HG03432 (cell line): ENCODE results near the gene CDC42EP2.
"Not testable (repeated sequence)": the region's sequence is repeated elsewhere in the genome, so short reads cannot be mapped to it uniquely, and the experiment has no call there.

Experiments
- ATAC-seq: cut with Tn5 transposase; IDR thresholded peaks from one replicate; pipeline ENCODE4 v1.9.1; 2021; ENCODE audit warnings: mild to moderate bottlenecking, moderate library complexity; ENCODE audit not compliant: unreplicated experiment

Gene CDC42EP2

DNA sequence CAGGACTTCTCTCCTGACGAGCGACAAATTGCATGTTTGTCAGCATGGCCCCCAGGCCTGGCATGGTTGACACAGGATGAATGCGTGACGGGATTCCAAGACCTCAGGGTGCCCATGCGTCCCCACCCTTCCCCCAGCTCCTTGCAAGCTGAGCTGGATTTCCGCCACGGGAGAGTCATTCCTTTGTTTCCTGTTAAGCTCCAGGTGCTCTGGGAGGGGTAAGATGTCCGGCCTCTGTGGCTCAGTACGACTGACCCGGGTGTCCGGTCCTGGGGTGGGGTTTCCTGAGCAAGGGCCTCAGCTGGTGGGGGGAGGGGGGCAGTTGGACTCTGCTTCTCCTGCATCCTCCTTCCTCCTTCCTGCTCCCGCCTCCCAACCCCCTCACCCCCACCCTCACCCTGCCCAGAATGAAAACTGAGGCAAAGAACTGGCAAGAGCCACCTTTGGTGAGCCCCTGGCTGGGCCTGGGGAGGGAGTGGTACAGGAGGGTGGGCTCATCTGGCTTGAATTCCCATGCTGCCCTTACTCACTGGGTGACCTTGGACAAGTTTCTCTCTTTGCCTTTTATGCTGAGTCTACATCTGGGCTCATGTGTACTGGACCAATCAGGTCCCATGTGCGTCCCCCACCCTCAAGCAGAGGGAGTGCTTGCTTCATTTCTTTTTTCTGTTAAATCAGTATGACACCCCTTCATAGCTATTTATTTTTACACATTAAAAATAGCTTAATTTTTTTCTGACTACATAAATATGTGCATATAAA lies 2.5 kb downstream of the CDC42EP2 start:
- ATAC-seq: no peak

DNA sequence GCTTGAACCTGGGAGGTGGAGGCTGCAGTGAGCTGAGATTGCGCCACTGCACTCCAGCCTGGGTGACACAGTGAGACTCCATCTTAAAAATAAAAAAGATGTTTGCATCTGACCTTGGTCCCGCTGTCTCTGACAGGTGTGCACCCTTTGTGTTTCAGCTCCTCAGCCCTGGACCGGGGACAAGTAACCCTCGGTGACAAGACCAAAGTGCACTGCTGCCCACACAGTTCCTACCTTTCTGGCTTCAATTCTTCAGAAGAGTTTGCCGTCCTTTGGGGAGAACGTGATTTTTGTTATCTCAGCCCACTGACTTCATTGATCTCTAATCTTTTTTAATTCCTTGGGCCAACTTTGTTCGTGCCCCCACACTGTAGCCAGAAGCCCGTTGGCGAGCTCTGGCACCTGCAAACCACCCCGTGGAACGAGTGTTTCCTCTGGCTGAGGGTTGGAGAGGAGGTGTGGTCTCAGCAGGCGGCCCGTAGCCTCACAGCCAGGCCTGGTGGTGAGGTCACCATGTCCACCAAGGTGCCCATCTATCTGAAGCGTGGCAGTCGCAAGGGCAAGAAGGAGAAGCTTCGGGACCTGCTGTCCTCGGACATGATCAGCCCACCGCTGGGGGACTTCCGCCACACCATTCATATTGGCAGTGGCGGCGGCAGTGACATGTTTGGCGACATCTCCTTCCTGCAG lies 5.9 kb downstream of the CDC42EP2 start:
- ATAC-seq: no peak

DNA sequence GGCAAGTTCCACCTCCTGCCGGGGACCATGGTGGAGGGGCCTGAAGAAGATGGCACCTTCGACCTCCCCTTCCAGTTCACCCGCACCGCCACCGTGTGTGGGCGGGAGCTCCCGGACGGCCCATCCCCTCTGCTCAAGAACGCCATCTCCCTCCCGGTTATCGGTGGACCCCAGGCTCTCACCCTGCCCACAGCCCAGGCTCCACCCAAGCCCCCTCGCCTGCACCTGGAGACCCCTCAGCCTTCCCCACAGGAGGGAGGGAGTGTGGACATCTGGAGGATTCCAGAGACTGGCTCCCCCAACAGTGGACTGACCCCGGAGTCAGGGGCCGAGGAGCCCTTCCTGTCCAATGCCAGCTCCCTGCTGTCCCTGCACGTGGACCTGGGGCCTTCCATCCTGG lies 6.4 kb downstream of the CDC42EP2 start:
- ATAC-seq: no peak

DNA sequence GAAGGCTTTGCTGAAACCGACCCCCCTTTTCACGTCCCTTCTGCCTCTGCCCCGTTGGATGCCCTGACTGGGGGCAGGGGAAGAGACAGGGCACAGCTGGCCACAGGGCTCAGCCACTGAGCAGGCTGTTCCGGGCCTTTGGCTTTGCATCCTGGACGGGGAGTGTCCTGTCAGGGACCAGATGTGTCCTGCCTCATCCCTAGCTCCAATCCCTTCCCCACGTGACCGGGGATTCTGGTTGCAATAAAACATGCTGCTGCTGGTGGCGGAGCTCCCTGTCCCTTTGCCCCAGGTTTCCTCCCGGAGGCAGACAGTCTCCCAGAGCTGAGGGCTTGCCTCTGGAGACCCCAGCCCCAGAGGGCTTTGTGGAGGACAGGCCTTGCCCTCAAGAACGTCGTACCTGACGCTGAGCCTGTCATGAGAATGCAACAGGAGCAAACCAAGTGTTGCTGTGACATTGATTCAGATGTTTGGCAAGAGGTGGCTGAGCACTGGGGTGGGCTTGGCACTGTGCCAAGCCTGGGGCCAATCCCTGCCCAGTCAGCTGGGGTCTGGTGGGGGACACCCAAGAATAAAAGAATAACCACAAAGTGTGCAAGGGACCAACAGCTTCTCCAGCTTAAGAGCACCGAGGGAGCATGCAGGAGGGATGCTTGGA lies 7.3 kb downstream of the CDC42EP2 start:
- ATAC-seq: no peak

DNA sequence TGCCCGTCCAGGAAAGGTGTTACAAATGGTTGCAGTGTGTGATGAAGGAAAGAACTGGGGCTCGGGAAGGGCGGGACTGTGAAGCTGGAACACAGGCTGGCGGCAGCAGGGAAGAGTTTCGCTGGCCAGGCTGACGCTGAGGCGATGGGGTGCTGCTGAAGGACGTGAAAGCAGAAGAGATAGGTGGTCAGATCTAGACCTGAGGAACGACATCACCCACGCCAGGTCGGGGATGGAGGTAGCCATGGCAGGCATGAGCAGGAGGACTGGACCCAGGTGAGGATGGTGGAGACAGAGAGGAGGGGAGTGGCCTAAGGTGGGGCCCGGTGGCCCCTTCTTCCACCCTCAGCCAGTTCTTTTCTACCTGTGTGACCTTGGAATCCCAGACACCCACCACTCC lies 9.1 kb downstream of the CDC42EP2 start:
- no peak for ATAC-seq

DNA sequence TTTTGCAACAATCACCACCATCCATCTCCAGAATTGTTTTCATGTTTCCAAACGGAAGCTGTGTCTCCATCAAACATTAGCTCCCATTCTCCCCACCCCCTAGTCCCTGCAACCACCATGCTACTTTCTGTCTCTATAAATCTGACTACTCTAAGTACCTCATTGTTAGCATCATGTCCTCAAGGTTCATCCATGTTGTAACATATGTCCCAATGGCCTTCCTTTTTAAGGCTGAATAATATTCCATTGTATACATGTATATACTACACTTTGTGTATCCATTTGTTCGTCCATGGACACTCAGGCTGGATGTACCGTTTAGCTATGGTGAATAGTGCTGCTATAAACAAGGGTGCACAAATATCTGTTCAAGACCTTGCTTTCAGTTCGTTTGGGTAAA lies 10.8 kb downstream of the CDC42EP2 start:
- ATAC-seq: no peak

DNA sequence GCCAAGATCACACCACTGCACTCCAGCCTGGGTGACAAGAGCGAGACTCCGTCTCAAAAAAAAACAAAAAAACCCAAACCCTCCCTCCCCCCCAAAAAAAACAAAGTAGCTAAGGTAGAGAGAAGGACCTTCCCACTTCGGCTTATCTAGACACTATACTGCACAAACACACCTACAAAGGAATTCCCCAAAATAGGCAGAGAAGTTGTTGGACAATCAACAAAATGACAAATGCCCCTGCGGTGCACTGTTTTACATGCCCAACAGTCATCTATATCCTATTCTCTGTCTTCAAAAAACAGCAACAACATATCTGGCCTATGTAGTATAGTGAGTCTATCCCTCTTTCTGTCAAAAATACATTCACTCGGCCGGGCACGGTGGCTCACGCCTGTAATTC lies 12.4 kb downstream of the CDC42EP2 start:
- no peak for ATAC-seq

DNA sequence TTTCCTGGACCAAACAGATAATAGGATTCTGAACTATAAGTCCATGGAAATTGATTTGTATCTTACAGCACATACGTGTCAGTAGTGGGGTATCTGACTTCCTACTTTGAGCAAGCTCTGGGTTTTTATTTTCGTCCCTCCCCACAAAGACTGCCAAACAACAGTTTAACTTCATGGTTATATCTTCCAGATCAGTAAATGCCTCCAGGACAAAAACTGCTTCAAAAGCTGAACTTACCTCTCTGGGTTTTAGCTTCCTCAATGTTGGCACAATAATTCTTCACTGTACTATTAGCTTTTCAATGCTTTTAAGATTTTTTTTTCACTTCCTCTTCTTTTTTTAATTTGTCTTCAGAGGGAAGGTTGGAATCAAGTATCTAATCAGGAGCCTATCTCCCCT lies 14.8 kb downstream of the CDC42EP2 start:
- no peak for ATAC-seq

DNA sequence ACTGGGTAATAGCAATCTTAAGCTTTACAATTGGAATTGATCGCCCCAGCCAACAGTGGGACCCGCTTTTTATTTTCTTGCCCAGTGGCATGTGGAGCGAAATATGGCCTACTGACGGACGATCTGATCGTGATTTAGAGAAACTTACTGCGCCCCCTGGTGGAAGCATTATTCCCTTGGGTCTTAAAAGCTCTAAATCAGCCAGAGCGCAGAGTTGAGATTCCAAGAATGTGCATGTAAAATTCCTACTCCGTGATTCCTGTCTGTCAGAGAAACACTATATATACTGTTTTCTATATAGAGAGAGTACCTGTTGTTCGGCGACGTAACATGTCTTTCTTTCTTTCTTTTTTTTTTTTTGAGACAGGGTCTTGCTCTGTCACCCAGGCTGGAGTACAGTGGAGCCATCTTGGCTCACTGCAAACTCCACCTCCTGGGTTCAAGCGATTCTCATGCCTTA lies 15.3 kb downstream of the CDC42EP2 start:
- no peak for ATAC-seq

DNA sequence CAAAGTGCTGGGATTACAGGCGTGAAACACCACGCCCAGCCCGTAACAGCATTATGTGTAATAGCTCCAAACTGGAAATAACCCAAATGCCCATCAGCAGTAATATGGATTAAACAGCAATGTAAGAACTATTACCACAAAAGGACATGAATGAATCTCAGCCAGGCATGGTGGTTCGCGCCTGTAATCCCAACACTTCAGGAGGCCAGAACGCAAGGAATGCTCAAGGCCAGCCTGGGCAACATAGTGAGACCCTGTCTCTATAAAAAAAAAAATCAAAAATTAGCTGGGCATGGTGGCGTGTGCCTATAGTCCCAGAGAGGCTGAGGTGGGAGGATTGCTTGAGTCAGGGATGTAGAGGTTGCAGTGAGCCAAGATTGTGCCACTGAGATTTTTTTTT lies 15.9 kb downstream of the CDC42EP2 start:
- ATAC-seq: no peak

DNA sequence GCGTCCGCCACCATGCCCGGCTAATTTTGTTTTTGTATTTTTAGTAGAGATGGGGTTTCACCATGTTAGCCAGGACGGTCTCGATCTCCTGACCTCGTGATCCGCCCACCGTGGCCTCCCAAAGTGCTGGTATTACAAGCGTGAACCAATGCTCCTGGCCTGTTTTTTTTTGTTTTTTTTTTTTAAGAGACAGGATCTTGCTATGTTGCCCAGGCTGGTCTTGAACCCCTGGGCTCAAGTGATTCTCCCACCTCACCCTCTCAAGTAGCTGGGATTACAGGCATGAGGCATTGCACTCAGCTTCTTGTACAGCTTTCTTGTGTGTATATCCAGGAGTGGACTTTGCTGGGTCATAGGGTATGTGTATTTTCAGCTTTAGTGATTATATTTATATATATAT lies 17.9 kb downstream of the CDC42EP2 start:
- ATAC-seq: not testable (repeated sequence)

DNA sequence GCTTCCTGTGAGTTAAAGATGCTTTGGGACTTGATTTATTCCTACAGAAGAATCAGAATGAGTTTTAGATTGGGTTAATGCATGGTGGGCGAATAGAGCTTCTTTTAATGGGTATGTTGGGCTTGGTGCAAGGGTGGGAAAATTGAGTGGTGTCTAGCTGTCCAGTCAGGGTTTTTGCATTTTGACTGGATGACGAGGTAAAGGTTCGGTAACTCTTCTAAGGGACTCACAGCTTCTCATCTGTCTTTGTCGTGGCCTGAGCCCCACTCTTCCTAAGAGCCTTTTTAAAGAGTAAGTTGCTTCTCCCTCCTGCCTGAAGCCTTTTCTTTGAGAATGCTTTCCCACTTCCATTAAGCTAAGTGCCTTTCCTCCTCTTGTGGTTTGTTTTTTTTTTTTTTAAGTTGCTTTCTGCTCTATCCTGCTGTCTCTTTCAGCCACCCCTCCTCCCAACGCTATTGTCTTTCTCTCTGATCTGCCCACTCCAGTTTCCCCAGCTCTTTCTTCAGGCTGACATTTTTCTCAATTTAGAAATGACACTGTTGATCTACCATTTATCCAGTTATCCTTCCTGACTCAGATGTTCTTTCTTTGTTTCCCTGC lies 20.1 kb downstream of the CDC42EP2 start:
- ATAC-seq: no peak

DNA sequence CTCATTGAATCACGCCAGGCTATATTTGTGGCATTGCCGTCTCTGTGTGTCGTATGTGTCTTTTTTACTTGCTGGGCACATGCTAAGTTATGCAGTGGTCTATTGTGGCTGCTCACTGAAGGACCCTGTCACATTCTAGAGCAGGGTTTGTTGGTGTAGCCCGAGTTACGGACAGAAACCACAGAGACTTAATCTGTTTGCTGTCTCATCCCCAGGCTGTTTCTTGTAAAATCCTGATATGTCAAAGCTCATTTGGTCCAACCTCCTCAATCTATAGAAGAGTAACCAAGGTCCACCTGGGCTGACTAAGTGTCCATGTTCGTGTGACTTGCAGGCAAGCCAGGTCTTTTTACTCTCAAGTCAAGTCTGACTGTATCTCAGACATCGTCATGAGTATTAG lies 24.0 kb downstream of the CDC42EP2 start:
- ATAC-seq: no peak

DNA sequence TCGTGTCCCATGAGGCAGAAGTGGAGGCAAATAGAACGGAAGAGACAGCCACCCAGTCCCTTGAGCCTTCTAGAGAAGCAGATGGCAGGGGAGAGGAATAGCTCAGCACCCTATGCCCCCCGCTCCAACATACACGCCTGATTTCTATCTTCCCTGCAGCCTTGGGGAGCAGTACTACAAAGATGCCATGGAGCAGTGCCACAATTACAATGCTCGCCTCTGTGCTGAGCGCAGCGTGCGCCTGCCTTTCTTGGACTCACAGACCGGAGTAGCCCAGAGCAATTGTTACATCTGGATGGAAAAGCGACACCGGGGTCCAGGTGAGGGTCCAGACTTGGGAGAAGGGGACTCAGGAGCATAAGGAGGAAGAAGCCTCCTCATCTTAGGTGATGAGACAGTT lies 25.6 kb downstream of the CDC42EP2 start:
- ATAC-seq: no peak

DNA sequence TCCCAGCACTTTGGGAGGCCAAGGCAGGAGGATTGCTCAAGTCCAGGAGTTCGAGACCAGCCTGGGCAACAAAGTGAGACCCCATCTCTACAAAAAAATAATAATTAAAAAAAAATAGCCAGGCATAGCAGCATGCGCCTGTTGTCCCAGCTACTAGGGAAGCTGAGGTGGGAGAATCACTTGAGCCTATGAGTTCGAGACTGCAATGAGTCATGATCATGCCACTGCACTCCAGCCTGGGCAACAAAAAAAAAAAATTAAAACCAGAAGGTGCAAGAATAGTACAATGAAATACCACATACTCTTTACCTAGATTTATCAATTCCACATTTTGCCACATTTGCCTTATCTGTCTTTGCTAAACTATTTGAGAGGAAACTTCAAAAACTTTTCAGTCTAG lies 27.2 kb downstream of the CDC42EP2 start:
- no peak for ATAC-seq

DNA sequence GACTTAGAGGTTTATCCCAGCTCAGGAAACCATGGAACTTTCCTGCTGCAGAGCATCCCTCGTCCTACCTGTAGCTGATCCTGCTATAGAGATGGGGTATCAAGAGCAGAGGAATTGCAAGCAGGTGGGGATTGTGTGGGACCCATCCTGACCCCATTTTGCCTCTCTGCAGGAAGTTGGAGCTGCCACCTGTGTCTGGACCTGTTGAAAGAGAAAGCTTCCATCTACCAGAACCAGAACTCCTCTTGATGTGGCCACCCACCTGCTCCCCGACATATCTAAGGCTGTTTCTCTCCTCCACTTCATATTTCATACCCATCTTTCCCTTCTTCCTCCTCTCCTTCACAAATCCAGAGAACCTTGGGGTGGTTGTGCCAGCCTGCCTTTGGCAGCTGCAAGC lies 36.8 kb downstream of the CDC42EP2 start:
- ATAC-seq: no peak

DNA sequence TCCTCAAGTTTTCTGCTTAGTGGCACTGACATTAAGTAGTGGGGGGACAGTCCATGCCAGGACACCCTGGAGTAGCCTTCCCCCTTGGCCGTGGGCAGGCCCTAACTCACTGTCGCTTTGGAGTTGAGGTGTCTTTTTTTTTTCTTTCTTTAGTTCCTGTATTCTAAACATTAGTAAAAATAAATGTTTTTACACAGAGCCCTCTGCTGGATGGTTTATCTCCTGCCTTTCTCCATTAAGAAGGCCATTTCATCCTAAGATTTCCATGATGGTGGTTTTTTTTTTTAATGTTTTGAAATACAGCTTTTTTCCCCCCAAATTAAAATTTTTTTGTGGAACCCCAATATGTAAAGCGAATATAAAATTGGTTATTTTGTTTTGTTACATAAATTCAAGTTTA lies 38.1 kb downstream of the CDC42EP2 start:
- no peak for ATAC-seq

DNA sequence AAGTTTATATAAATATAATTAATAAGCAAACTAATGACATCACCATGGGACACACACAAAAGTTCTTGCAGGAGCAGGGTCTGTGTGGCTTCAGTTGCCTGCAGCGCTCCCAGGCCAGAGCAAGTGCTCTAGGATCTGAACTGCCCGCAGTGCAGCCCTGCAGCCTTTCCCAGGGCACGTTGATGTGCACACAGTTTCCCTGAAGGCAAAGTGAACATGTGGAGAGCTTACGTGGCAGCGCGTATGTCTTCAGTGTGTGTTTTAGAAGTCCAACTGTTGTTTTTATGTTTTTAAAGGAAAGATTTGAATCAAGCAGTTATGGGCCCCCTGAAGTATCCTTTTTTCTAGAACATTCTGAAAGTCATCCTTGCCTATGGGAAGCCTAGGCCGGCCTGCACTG lies 38.7 kb downstream of the CDC42EP2 start:
- no peak for ATAC-seq

DNA sequence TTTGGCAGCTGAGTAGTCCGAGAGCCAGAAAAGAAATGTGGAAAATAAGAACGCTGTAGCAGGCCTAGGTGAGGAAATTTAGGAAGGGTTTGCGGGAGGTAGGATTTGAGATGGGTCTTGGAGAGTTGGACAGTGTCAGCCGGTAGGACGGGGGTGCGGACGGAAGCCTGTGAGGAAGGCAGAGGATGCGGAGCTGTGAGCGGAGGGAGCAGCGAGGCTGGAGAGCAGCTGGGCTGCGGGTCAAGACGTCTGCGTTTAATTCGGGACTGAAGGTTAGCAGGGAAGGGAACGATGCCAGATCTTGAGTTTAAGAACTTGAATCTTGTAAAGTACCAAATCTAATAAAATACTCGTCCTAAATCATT lies 39.2 kb downstream of the CDC42EP2 start:
- no peak for ATAC-seq

DNA sequence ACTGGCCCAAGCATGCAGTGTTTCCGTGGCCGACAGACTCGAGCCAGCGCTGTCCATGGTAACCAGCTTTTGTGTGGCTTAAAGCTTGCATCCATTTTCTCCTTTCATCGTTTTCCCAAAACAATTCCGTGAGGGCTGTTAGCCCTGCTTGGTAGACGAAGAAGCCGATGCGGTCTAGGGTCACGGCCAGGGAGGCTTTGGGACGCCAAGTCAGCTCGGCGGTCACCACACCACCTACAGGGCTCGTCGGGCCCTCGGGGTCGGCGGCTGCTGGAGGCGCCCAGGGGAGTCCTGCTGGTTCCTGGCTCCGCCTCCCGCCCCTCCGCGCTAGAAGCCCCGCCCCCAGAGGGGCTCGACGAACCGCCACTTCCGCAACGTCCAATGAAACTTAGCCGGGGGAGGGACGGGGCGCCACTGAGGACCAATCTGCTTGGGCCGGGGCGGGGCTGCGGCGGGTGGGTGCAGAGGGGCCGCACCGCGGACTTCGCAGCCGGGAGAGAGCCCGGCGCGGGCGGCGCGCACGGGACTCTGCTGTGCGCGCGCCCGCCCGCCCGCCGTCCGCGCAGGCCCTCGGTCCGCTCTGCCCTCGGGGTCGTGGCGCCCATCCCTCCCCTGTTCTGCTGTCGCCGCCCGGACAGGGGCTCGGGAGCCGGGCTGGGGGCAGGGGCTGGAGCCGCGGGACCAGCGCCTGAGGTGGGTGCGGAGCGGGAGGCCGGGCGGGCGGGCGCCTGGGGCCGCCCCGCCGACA lies 39.8 kb downstream of the CDC42EP2 start, which contains the start of gene TIGD3:
TIGD3 (plus strand) TSS at position 487 of the 748 bp plus-strand sequence. CDS start 1,058 bp downstream, outside the sequence.
- peak; percentile 79 for ATAC-seq
